Stimulated activated CD4-positive, alpha-beta T cell treated with anti-CD3 and anti-CD28 coated beads, TNF-alpha, amount 100 ng/mL, for 1 hour (primary cell): ENCODE measurements around the gene PTPRF.
"Not testable (repeated sequence)": the region's sequence is repeated elsewhere in the genome, so short reads cannot be mapped to it uniquely, and the experiment has no call there.

Experiments used
- DNase-seq, 3 donors: peaks; one replicate each; pipeline ENCODE4 v3.0.0-alpha.2; 2020; ENCODE audit warnings: low read depth in 3 of 3, low spot score in 1 of 3

Gene PTPRF

GRCh38 chr1:43621386-43621785 lies 90.7 kb downstream of the PTPRF start:
- DNase-seq: no peak

DNA sequence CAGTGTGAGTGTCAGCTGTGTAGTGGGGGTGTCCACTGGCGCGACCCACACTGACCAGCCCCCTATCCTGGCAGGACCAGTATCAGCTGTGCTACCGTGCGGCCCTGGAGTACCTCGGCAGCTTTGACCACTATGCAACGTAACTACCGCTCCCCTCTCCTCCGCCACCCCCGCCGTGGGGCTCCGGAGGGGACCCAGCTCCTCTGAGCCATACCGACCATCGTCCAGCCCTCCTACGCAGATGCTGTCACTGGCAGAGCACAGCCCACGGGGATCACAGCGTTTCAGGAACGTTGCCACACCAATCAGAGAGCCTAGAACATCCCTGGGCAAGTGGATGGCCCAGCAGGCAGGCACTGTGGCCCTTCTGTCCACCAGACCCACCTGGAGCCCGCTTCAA lies 91.2 kb downstream of the PTPRF start:
- DNase-seq: no peak

DNA sequence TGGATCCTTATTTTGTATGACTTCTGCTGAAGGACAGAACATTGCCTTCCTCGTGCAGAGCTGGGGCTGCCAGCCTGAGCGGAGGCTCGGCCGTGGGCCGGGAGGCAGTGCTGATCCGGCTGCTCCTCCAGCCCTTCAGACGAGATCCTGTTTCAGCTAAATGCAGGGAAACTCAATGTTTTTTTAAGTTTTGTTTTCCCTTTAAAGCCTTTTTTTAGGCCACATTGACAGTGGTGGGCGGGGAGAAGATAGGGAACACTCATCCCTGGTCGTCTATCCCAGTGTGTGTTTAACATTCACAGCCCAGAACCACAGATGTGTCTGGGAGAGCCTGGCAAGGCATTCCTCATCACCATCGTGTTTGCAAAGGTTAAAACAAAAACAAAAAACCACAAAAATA lies 91.8 kb downstream of the PTPRF start:
- no peak for DNase-seq

DNA sequence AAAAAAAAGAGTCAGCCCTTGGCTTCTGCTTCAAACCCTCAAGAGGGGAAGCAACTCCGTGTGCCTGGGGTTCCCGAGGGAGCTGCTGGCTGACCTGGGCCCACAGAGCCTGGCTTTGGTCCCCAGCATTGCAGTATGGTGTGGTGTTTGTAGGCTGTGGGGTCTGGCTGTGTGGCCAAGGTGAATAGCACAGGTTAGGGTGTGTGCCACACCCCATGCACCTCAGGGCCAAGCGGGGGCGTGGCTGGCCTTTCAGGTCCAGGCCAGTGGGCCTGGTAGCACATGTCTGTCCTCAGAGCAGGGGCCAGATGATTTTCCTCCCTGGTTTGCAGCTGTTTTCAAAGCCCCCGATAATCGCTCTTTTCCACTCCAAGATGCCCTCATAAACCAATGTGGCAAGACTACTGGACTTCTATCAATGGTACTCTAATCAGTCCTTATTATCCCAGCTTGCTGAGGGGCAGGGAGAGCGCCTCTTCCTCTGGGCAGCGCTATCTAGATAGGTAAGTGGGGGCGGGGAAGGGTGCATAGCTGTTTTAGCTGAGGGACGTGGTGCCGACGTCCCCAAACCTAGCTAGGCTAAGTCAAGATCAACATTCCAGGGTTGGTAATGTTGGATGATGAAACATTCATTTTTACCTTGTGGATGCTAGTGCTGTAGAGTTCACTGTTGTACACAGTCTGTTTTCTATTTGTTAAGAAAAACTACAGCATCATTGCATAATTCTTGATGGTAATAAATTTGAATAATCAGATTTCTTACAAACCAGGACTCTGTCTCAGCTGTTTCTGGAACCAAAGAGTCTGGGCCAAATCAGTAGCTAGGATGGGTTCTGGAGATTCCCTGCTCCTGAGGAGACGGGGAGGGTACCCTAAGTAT lies 92.5 kb downstream of the PTPRF start:
- no peak for DNase-seq

GRCh38 chr1:43625063-43625780 lies 94.5 kb downstream of the PTPRF start:
- DNase-seq: no peak

DNA sequence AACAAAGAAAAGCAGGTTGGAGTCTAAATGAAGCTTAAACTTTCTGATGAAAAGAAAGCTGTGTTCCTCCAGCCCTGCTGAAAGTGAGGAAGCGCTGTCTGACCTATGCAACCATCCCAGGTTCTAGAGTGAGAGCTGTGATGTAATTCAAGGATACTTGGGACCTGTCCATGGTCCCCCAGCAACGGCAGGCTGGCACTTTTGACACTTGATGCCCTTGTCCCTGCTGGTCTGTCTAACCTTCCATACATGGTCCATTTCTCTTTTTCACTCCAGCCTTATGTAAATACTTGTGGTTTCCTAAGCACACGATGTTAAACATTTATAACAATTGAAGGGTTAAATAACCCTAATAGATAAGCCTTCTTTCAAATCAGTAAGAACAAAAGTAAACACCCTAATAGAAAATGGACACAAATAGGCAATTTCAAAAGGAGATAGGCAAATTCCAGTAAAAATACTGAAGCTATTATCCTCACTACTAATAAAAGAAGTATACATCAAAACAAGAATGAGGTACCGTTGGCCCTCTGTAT lies 101.5 kb downstream of the PTPRF start:
- no peak for DNase-seq

- no peak for DNase-seq
Observed at GRCh38 chr1:43634721-43635120, 104.0 kb downstream of the PTPRF start.

DNA sequence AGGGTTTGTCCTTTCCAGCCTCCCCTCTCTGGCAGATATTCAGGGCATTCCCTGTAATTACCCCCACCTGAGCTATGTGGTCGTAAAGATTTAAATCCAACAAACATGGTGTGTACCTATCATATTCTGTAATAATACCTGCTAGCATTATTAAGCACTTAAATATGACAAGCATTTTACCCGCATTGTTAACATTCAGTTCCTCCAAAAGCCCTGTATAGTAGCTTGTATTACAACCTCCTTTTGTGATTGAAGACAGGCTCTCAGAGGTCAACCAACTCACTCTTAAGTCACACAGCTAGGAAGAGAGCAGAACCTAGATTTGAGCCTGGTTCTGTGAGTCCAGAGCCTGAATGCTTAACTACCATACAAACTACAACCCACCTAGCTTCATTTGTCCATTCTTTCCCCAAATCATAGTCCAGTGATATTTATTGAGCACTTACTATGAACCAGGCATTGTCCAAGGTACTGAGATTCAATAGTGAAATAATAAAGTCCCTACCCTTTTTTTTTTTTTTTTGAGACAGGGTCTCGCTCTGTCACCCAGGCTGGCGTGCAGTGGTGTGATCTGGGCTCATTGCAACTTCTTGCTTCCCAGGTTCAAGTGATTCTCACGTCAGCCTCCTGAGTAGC lies 105.4 kb downstream of the PTPRF start:
- no peak for DNase-seq

- DNase-seq: no peak
Observed at GRCh38 chr1:43637267-43637666, 106.6 kb downstream of the PTPRF start.

DNA sequence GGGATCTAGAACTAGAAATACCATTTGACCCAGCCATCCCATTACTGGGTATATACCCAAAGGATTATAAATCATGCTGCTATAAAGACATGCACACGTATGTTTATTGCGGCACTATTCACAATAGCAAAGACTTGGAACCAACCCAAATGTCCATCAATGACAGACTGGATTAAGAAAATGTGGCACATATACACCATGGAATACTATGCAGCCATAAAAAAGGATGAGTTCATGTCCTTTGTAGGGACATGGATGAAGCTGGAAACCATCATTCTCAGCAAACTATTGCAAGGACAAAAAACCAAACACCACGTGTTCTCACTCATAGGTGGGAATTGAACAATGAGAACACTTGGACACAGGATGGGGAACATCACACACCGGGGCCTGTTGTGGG lies 107.7 kb downstream of the PTPRF start:
- not testable (repeated sequence) for DNase-seq

DNA sequence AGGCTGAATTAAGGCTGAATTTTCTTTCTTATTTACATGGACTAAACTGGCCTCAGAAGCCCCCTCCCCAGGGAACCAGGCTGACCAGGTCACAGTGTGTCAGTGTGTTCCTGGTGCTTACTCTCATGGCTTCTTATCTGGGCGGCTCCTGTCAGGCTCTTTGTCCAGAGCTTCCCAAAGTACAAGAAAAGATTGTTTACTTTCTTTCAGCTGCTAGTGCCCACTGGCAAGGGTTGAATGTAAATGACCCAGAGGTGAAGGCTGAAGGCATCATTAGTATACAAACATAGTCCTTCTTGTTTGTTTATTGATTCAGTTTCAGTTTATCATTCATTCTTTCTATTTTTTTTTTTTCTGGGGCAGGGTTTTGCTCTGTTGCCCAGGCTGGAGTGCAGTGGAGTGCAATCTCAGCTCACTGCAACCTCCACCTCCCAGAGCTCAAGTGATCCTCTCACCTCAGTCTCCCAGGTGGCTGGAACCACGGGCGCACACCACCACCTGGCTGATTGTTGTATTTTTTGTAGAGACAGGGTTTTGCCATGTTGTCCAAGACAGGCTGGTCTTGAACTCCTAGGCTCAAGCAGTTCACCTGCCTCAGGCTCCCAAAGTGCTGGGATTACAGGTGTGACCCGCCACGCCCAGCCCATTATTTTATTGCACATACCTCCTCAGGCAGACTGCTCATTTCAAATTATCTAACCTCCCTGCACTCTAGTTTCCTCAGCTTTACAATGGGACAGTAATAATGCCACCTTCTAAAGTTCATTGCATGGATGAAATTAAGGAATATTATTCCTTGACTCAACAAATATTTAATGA lies 109.5 kb downstream of the PTPRF start:
- no peak for DNase-seq

DNA sequence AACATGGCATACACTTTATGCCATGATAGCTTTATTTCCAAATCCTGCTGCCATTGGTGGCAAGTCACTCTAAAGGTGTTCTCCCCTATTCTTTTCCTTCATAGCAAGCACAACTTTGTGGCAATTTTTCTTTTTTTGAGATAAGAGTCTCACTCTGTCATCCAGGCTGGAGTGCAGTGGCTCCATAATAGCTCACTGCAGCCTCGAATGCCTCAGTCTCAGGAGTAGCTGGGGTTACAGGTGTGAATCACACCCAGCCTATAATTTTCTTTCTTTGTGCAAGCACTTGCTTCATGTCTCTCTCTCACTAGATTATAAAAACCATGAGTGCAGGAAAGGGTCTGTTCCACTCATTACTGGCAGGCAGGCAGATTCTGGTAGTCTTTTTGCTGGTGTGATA lies 113.9 kb downstream of the PTPRF start:
- no peak for DNase-seq

- no peak for DNase-seq
Observed at GRCh38 chr1:43645461-43645860, 114.8 kb downstream of the PTPRF start.

DNA sequence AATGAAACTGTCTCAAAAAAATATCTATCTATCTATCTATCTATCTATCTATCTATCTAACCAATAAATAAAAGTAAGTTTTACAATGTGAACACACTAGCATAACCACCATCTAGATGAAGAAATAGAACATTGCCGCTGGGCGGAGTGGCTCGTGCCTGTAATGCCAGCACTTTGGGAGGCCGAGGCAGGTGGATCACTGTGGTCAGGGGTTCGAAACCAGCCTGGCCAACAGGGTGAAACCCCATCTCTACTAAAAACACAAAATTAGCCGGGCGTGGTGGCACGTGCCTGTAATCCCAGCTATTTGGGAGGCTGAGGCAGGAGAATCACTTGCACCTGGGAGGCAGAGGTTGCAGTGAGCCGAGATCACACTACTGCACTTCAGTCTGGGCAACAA lies 116.6 kb downstream of the PTPRF start:
- not testable (repeated sequence) for DNase-seq

DNA sequence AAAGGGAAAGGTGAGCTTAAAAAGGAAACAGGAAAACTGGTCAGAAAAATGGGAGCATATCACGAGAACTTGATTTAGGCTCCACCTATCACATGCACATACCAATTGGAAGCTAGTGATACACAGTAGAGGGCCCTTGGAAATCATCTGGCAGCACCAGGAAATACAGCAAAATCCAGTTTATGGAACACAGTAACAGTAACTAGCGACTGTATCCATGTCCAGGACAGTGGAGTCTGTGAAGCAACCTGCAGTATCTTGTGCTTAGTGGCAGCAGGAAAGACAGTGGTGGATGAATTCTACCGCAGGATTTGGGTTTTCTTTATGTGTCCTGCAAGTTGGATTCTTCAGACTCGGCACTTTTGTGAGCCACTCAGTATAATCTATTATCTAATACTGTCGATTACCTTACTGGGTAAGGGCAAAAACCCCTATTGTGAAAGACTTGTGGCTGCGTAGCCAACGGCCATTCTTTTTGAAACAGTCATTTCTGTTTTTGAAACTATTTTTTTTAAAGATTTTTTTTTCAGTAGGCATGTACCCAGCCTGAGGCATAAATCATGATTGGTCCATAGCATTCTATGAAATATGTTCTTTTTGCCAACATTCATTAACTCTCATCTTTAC lies 117.7 kb downstream of the PTPRF start:
- DNase-seq: no peak

DNA sequence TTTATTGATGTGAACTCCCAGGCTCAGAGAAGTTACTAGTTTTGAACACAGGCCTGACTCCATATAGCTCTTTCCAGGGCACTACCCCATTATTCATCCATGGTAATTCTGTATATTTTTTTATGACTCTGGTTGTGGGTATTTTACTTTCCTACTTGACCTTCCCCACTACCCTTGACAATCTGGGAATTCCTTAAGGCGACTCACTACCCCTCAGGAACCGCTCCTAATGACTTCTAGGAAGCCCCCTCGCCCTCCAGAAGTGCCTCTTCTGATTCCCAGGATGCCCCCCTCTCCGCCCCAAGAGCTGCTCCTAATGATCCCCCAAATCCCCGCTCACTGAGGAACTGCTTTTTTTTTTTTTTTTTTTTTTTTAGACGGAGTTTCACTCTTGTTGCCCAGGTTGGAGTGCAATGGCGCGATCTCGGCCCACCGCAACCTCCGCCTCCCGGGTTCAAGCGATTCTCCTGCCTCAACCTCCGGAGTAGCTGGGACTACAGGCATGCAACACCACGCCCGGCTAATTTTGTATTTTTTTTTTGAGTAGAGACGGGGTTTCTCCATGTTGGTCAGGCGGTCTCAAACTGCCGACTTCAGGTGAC lies 118.3 kb downstream of the PTPRF start:
- DNase-seq: no peak

DNA sequence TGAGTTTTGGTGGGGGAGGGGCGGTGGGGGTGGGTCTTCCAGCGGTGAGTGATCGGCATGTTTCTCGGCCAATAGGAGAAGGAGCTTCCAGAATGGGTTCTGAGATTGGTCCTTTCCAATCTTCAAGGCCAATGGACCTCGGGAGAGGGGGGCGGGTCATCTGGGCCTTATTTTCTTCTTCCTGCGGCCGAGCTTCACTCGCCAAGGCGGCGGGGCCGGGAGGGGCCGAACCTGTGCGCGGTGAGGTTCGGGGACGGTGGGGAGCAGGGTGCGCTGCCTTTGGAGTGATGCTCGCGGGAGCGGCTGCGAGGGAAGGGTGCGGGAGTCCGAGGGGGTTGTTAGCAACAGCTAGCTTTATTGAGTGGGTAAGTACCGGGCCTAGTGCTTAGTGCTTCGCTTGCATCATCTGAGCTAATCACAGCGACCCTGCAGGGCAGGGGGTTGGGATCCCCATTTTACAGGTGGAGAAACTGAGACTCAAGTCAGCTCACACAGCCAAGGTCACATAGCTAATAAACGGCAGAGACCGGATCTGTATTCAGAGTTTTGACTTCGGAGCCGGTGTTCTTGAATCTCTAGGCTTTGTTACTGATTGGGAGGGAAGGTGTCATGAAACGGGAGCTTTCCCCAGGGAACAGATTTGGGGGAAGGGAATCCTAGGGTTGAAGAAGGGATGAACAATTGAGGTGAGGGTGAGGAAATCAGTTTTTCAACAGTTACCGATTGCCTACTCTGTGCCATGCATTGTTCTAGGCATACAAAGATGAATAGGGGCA lies 119.8 kb downstream of the PTPRF start:
- DNase-seq: peak; percentile 75 to 84 (median 77)

GRCh38 chr1:43651188-43651587 lies 120.5 kb downstream of the PTPRF start:
- no peak for DNase-seq

- no peak for DNase-seq
Observed at GRCh38 chr1:43651902-43652301, 121.2 kb downstream of the PTPRF start.
